B cell (primary cell): ENCODE measurements around the gene GNA12. TPM values are rescaled to one million over a fixed set of nuclear protein-coding genes. Genes with fewer than 3 reads are reported as not detected.

ENCODE experiments used
- ATAC-seq: fragments of 200-7000 bp; cut with Tn5 transposase; one replicate; pipeline ENCODE4 v1.10.0; 2021; ENCODE audit warnings: low read depth, mild to moderate bottlenecking, moderate number of reproducible peaks, moderate library complexity
- CTCF ChIA-PET: fragments of 350-600 bp; sonication (Branson Sonifier 250); formaldehyde crosslinking; loops from one replicate; lab custom pipeline; 2021; ENCODE audit warnings: antibody characterized with exemption, inconsistent platforms; lab: Charles Lee
- POLR2A ChIA-PET: fragments of 350-600 bp; sonication (Branson Sonifier 250); formaldehyde crosslinking; loops from one replicate; lab custom pipeline; 2021; ENCODE audit warnings: antibody characterized with exemption; lab: Charles Lee
- DNase-seq: peaks from one replicate; pipeline ENCODE4 v3.0.0; 2013
- H2AFZ ChIP-seq: 2 replicates; pipeline ENCODE4 v1.6.1; 2012; ENCODE audit warnings: mild to moderate bottlenecking, low read depth, low read length; ENCODE audit not compliant: insufficient read depth, poor library complexity, severe bottlenecking
- H3K27ac ChIP-seq, 2 donors: 1 replicate in 1 of 2; 2 replicates in 1 of 2; pipeline ENCODE4 v1.5.1; 2012 to 2013; ENCODE audit warnings: low read length in 2 of 2, mild to moderate bottlenecking in 2 of 2, moderate library complexity in 1 of 2
- H3K27me3 ChIP-seq, 4 experiments: fragments of 200-600 bp in 1 of 4; sonication (generic) in 1 of 4; replicated peaks in 1 of 4; 1 replicate in 2 of 4; 2 replicates in 2 of 4; pipeline versions ENCODE4 v1.6.1 to v1.7.0; 2013 to 2016; ENCODE audit warnings: low read length in 3 of 4, mild to moderate bottlenecking in 2 of 4, mixed read lengths in 1 of 4, moderate library complexity in 1 of 4; ENCODE audit not compliant: insufficient read depth in 4 of 4, control insufficient read depth in 3 of 4; ENCODE audit errors: control extremely low read depth in 1 of 4
- H3K36me3 ChIP-seq, 2 experiments: replicated peaks in 1 of 2; 1 replicate in 1 of 2; 2 replicates in 1 of 2; pipeline versions ENCODE4 v1.6.1 to v1.7.1; 2013; ENCODE audit warnings: low read length in 1 of 2; ENCODE audit not compliant: insufficient read depth in 2 of 2, control insufficient read depth in 1 of 2; ENCODE audit errors: control extremely low read depth in 1 of 2, extremely low read depth in 1 of 2
- H3K4me1 ChIP-seq, 2 donors: fragments of 200-600 bp in 1 of 2; sonication (generic) in 1 of 2; 1 replicate in 1 of 2; 2 replicates in 1 of 2; pipeline versions ENCODE4 v1.5.1 to v1.6.1; 2013 to 2017; ENCODE audit warnings: low read length in 2 of 2; ENCODE audit not compliant: control insufficient read depth in 2 of 2, insufficient read depth in 2 of 2
- H3K4me2 ChIP-seq: replicated peaks from 2 replicates; pipeline ENCODE3; 2012; ENCODE audit warnings: mild to moderate bottlenecking, low read depth, low read length; ENCODE audit not compliant: poor library complexity, severe bottlenecking
- H3K4me3 ChIP-seq, 5 experiments: fragments of 200-600 bp in 1 of 5; sonication (generic) in 1 of 5; 1 replicate in 3 of 5; 2 replicates in 2 of 5; pipeline versions ENCODE4 v1.5.1 to v1.7.0; 2011 to 2016; ENCODE audit warnings: low read length in 4 of 5, mild to moderate bottlenecking in 4 of 5, low read depth in 2 of 5, control low read depth in 1 of 5, moderate library complexity in 1 of 5; ENCODE audit not compliant: insufficient read depth in 1 of 5; ENCODE audit errors: control extremely low read depth in 1 of 5, extremely low read depth in 1 of 5
- H3K79me2 ChIP-seq: fragments of 200-600 bp; sonication (generic); one replicate; pipeline ENCODE4 v1.6.0; 2016; ENCODE audit warnings: low read length; ENCODE audit not compliant: control insufficient read depth, insufficient read depth
- H3K9ac ChIP-seq: fragments of 200-600 bp; sonication (generic); 2 replicates; pipeline ENCODE4 v1.6.1; 2017; ENCODE audit warnings: mild to moderate bottlenecking, low read length, moderate library complexity
- H3K9me3 ChIP-seq, 3 donors: one replicate each; pipeline versions ENCODE4 v1.6.1 to v1.7.1; 2013; ENCODE audit warnings: low read length in 2 of 3; ENCODE audit not compliant: control insufficient read depth in 2 of 3, insufficient read depth in 1 of 3; ENCODE audit errors: control extremely low read depth in 1 of 3
- H4K20me1 ChIP-seq: 2 replicates; pipeline ENCODE4 v1.6.0; 2012; ENCODE audit warnings: mild to moderate bottlenecking, low read length; ENCODE audit not compliant: insufficient read depth, control insufficient read depth, poor library complexity, severe bottlenecking
- H3K27ac Mint-ChIP-seq: one replicate; pipeline ENCODE4 v1.8.0; 2021; ENCODE audit warnings: mixed read lengths
- H3K27me3 Mint-ChIP-seq: one replicate; pipeline ENCODE4 v1.8.0; 2021; ENCODE audit warnings: mixed read lengths
- H3K4me1 Mint-ChIP-seq: one replicate; pipeline ENCODE4 v1.8.0; 2021; ENCODE audit warnings: mixed read lengths
- H3K4me3 Mint-ChIP-seq: one replicate; pipeline ENCODE4 v1.8.0; 2021; ENCODE audit warnings: mixed read lengths
- H3K9me3 Mint-ChIP-seq: one replicate; pipeline ENCODE4 v1.8.0; 2022; ENCODE audit warnings: mixed read lengths; ENCODE audit not compliant: insufficient read depth
- EZH2 ChIP-seq: IDR thresholded peaks from 2 replicates; pipeline ENCODE4 v1.6.1; 2012; ENCODE audit warnings: borderline replicate concordance, low read depth, mild to moderate bottlenecking, moderate library complexity, low read length; ENCODE audit not compliant: insufficient read depth, poor library complexity, severe bottlenecking
- WGBS: methylation state at CpG from one replicate; pipeline ENCODE4 v1.1.5; 2013; ENCODE audit warnings: missing lambda C conversion rate; ENCODE audit not compliant: insufficient coverage; 5-methylcytosine and 5-hydroxymethylcytosine counted together
- intact Hi-C: fragments of 100-400 bp; cut with micrococcal nuclease; formaldehyde crosslinking; loops from one replicate; pipeline ENCODE4 v1.10.0; 2022
- polyA plus RNA-seq: library from polyadenylated mRNA; depleted of rRNA; stranded (reverse); fragments of >200 nt; gene quantifications from 2 replicates; pipeline ENCODE4 v1.2.3, GENCODE V29; 2012
- total RNA-seq, 2 donors: library from RNA; stranded (reverse); fragments of 120-200 nt in 1 of 2; gene quantifications; 1 replicate in 1 of 2; 2 replicates in 1 of 2; pipeline versions ENCODE4 v1.2.3 to v1.2.4, GENCODE V29; 2013 to 2022
- TF ChIP-seq, protein P1 (sequence below): fragments of 200-600 bp; IDR thresholded peaks from one replicate; pipeline ENCODE4 v1.8.0; 2022; ENCODE audit warnings: antibody characterized with exemption, mild to moderate bottlenecking

The GNA12 gene
- total and polyA plus RNA-seq, 2 donors (not counting 1 experiment from before 2014, with no cell fraction given), result 34.6 to 110 TPM

DNA sequence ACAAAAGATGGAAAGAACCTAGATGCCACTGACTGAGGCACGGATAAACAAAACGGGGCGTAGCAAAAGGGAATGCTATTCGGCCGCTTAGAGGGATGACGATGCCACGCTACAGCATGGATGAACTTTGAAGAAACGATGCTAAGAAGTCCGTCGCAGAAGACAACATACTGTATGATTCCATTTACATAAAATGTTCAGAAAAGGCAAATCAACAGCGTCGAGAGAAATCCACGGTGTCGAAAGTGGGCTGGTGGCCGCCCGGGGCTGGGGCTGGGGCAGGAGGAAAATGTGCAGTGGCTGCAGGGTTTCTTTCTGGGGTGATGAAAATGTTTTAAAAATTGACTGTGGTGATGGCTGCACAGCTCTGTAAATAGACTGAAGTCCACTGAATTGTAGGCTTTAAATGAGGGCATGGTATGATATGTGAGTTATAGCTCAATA is 24.1 kb downstream of the GNA12 start:
- Histone ChIP-seq H3K4me3 (no peak overlapping the region), H3K9ac (no peak overlapping the region), H3K36me3 (peaks cover 0 to 15% of the 10 kb centered on the region in 2 experiments), H3K27ac (no peak overlapping the region), H3K27me3 (no peaks in the 10 kb centered on the region), H2AFZ (no peak overlapping the region), H3K79me2 (peaks cover 100% of the 10 kb centered on the region), H4K20me1 (peaks cover 60% of the 10 kb centered on the region), H3K4me1 (peaks cover 44 to 45% of the 10 kb centered on the region in 2 donors), H3K4me2 (no peak overlapping the region), H3K9me3 (peaks cover 0 to 5% (median 0%) of the 10 kb centered on the region in 3 donors)
- whole genome bisulfite sequencing, result 96% methylated on average over 14 of the region's 16 CpGs
- Mint-ChIP-seq H3K9me3 (no peaks in the 10 kb centered on the region), H3K4me3 (no peak overlapping the region), H3K27me3 (no peaks in the 10 kb centered on the region), H3K27ac (no peak overlapping the region), H3K4me1 (peaks cover 64% of the 10 kb centered on the region)
- DNase-seq, result no peak
- POLR2A ChIA-PET, result interaction anchor here (1.4 kb wide), 1 partner anchor 47 kb away, joined by 3 read pairs; no protein-coding TSS in a partner anchor
- TF ChIP-seq, protein P1, sequence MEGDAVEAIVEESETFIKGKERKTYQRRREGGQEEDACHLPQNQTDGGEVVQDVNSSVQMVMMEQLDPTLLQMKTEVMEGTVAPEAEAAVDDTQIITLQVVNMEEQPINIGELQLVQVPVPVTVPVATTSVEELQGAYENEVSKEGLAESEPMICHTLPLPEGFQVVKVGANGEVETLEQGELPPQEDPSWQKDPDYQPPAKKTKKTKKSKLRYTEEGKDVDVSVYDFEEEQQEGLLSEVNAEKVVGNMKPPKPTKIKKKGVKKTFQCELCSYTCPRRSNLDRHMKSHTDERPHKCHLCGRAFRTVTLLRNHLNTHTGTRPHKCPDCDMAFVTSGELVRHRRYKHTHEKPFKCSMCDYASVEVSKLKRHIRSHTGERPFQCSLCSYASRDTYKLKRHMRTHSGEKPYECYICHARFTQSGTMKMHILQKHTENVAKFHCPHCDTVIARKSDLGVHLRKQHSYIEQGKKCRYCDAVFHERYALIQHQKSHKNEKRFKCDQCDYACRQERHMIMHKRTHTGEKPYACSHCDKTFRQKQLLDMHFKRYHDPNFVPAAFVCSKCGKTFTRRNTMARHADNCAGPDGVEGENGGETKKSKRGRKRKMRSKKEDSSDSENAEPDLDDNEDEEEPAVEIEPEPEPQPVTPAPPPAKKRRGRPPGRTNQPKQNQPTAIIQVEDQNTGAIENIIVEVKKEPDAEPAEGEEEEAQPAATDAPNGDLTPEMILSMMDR, result no peak
- no peak for TF ChIP-seq EZH2
- intact Hi-C loops, result loop anchor here (5.0 kb wide), 2 partner anchors 48 to 108 kb away; no protein-coding TSS in a partner anchor
- ATAC-seq, result no peak
- CTCF ChIA-PET, result interaction anchor here (0.7 to 3.8 kb wide), 5 partner anchors 10 to 98 kb away, joined by 3 to 16 read pairs (median 3); no protein-coding TSS in a partner anchor

DNA sequence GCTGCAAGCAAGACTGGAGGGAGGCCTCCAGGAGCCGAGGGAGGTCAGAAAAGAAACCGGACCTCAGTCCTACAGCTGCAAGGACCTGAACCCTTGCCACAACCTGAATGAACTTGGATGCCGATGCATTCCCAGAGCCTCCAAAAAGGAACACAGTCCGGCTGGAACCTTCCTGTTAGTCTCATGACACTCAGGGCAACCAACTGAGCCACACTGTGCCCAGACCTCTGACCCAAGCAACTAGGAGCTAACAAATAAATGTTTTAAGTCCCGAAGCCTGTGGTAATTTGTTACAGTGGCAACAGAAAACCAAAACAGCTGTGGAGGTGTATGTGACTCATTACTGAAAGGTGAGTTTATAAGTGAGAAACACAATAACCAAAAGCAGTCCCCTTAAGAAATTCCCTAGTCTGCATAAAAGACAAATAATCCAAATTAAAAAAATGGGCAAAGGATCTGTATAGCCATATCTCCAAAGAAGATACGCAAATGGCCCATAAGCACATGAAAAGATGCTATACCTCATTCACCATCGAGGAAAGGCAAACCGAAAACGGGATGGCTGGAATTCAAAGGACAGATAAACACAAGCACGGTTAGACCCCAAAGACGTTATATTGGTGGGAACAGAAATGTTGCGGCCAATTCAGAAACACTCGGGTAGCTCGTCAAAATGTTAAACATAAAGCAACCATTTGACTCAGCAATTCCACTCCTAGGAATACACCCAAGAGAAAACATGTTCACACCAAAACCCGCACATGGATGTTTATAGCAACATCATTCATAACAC is 24.8 kb downstream of the GNA12 start:
- Histone ChIP-seq H3K9me3 (peaks cover 0 to 5% (median 0%) of the 10 kb centered on the region in 3 donors), H3K79me2 (peaks cover 100% of the 10 kb centered on the region), H4K20me1 (peaks cover 61% of the 10 kb centered on the region), H3K4me3 (no peak overlapping the region), H3K9ac (no peak overlapping the region), H3K36me3 (peaks cover 0 to 15% of the 10 kb centered on the region in 2 experiments), H2AFZ (no peak overlapping the region), H3K4me2 (no peak overlapping the region), H3K27ac (no peak overlapping the region), H3K27me3 (no peaks in the 10 kb centered on the region), H3K4me1 (peaks cover 37 to 39% of the 10 kb centered on the region in 2 donors)
- CTCF ChIA-PET, result interaction anchor here (1.0 to 3.8 kb wide), 2 partner anchors 21 to 45 kb away, joined by 3 to 16 read pairs; no protein-coding TSS in a partner anchor
- POLR2A ChIA-PET, result interaction anchor here (0.6 kb wide), 1 partner anchor 347 kb away, joined by 3 read pairs; no protein-coding TSS in a partner anchor
- Mint-ChIP-seq H3K9me3 (no peaks in the 10 kb centered on the region), H3K4me3 (no peak overlapping the region), H3K4me1 (peaks cover 61% of the 10 kb centered on the region), H3K27me3 (no peaks in the 10 kb centered on the region), H3K27ac (no peak overlapping the region)
- intact Hi-C loops, result no loop called here
- WGBS, result 98% methylated on average over 13 of the region's 15 CpGs
- no peak for ATAC-seq
- no peak for DNase-seq
- TF ChIP-seq, protein P1, result no peak
- TF ChIP-seq EZH2, result no peak
